ENCODE measurements around the gene EVX2. TPM values are rescaled to one million over a fixed set of nuclear protein-coding genes. Genes with fewer than 3 reads are reported as not detected.

The EVX2 gene
- total and polyA plus RNA-seq, 9 of the 15 experiments (the other 6 are each of a cell fraction or from before 2014, with no cell fraction given) = not detected

DNA sequence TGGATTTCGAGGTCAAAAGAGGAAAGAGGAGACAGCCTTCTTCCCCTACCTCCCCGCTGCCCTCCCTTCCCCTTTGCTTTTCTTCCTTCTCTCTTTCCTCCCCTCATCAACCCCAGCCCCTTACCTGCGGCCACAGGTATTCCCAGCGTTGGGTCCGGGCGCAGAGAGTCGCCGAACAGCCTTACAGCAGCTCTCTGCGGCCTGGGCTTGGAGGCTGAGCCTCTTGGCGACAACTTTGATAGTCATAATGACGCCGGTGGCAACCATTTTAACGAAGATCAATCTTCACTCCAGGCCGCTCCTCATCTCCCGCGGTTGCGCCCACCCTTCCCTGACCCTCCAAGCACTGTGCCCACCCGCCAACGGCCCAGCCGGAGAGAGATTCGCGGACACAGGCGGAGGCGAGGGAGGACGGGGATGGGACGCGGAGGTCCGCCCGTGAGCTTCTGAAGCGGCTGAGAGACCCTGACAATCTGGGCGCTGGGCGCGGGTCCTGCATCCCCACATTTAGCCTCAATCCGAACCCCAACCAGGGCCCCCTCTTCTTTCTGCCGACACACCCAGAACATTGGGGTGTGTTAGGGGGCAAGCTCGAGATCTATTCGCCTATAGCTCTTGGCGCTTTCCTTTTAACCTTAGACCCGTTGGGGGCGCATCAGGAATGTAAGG is 1.5 kb upstream of the EVX2 start (continued):
- TF ChIP-seq, protein P1, sequence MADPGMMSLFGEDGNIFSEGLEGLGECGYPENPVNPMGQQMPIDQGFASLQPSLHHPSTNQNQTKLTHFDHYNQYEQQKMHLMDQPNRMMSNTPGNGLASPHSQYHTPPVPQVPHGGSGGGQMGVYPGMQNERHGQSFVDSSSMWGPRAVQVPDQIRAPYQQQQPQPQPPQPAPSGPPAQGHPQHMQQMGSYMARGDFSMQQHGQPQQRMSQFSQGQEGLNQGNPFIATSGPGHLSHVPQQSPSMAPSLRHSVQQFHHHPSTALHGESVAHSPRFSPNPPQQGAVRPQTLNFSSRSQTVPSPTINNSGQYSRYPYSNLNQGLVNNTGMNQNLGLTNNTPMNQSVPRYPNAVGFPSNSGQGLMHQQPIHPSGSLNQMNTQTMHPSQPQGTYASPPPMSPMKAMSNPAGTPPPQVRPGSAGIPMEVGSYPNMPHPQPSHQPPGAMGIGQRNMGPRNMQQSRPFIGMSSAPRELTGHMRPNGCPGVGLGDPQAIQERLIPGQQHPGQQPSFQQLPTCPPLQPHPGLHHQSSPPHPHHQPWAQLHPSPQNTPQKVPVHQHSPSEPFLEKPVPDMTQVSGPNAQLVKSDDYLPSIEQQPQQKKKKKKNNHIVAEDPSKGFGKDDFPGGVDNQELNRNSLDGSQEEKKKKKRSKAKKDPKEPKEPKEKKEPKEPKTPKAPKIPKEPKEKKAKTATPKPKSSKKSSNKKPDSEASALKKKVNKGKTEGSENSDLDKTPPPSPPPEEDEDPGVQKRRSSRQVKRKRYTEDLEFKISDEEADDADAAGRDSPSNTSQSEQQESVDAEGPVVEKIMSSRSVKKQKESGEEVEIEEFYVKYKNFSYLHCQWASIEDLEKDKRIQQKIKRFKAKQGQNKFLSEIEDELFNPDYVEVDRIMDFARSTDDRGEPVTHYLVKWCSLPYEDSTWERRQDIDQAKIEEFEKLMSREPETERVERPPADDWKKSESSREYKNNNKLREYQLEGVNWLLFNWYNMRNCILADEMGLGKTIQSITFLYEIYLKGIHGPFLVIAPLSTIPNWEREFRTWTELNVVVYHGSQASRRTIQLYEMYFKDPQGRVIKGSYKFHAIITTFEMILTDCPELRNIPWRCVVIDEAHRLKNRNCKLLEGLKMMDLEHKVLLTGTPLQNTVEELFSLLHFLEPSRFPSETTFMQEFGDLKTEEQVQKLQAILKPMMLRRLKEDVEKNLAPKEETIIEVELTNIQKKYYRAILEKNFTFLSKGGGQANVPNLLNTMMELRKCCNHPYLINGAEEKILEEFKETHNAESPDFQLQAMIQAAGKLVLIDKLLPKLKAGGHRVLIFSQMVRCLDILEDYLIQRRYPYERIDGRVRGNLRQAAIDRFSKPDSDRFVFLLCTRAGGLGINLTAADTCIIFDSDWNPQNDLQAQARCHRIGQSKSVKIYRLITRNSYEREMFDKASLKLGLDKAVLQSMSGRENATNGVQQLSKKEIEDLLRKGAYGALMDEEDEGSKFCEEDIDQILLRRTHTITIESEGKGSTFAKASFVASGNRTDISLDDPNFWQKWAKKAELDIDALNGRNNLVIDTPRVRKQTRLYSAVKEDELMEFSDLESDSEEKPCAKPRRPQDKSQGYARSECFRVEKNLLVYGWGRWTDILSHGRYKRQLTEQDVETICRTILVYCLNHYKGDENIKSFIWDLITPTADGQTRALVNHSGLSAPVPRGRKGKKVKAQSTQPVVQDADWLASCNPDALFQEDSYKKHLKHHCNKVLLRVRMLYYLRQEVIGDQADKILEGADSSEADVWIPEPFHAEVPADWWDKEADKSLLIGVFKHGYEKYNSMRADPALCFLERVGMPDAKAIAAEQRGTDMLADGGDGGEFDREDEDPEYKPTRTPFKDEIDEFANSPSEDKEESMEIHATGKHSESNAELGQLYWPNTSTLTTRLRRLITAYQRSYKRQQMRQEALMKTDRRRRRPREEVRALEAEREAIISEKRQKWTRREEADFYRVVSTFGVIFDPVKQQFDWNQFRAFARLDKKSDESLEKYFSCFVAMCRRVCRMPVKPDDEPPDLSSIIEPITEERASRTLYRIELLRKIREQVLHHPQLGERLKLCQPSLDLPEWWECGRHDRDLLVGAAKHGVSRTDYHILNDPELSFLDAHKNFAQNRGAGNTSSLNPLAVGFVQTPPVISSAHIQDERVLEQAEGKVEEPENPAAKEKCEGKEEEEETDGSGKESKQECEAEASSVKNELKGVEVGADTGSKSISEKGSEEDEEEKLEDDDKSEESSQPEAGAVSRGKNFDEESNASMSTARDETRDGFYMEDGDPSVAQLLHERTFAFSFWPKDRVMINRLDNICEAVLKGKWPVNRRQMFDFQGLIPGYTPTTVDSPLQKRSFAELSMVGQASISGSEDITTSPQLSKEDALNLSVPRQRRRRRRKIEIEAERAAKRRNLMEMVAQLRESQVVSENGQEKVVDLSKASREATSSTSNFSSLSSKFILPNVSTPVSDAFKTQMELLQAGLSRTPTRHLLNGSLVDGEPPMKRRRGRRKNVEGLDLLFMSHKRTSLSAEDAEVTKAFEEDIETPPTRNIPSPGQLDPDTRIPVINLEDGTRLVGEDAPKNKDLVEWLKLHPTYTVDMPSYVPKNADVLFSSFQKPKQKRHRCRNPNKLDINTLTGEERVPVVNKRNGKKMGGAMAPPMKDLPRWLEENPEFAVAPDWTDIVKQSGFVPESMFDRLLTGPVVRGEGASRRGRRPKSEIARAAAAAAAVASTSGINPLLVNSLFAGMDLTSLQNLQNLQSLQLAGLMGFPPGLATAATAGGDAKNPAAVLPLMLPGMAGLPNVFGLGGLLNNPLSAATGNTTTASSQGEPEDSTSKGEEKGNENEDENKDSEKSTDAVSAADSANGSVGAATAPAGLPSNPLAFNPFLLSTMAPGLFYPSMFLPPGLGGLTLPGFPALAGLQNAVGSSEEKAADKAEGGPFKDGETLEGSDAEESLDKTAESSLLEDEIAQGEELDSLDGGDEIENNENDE (IDR thresholded peaks at IDR 0.05; ENCODE audit: low read depth, low read length) = no peak
- no peak for TF ChIP-seq ZNF3 (CRISPR knock-in tag; IDR thresholded peaks at IDR 0.05)
